GM19463 (cell line): ENCODE measurements around the gene ANKRD42.

Experiments
- ATAC-seq: cut with Tn5 transposase; IDR thresholded peaks from one replicate; pipeline ENCODE4 v1.9.1; 2021; ENCODE audit warnings: mild to moderate bottlenecking, moderate library complexity; ENCODE audit not compliant: unreplicated experiment

ANKRD42 gene

DNA sequence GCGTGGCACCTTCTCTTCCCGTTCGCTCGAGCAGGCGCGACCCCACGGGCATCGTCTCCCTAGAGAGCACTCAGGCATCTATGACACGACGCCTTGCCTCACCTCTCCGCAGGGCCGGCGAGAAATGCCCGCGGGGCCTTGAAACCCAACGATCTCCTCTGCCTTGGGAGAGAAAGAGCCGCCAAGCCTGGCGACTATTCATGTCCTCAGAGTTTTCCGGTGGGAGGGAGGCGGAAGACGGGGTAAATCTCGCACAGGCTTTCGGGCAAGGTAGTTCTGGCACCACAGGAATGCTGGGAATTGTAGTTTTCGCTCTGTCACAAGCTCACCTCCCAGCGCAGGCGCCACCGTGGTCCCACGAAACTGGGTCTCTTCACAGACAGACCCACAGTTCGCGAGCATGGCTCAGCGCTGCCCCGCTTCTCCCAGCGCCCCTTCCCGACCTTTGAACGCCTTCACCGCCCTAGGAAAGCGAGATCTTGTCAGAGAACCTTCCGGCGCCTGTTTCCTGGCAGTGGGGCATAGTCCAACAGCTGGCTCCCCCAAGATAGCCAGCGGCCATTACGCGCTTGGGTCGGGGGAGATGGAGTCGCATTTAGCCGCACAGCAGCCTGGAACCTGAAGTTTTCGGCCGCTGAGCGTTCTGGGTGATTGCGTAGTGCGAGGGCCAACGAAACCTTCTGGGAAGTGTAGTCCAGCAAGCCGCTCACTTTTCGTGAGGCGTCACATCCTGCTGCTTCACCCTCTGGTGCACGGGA is 92.4 kb downstream of the ANKRD42 start, which contains the start of gene CCDC90B:
Gene CCDC90B, minus strand, starts transcription at position 597 of the 758 bp plus-strand sequence. Its CDS starts 395 bp downstream, at position 202.
- peak; percentile 83 for ATAC-seq

DNA sequence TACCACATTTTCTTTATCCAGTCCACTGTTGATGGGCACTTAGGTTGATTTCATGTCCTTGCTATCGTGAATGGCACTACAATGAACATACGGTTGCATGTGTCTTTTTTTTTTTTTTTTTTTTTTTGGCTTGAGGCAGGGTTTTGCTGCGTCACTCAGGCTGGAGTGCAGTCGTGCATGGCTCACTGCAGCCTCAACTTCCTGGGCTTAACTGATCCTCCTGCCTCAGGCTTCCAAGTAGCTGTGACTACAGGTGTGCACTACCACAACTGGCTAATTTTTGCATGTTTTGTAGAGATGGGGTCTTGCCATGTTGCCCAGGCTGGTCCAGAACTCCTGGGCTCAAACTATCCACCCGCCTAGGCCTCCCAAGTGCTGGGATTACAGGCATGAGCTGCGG is 94.1 kb downstream of the ANKRD42 start:
- ATAC-seq = no peak

DNA sequence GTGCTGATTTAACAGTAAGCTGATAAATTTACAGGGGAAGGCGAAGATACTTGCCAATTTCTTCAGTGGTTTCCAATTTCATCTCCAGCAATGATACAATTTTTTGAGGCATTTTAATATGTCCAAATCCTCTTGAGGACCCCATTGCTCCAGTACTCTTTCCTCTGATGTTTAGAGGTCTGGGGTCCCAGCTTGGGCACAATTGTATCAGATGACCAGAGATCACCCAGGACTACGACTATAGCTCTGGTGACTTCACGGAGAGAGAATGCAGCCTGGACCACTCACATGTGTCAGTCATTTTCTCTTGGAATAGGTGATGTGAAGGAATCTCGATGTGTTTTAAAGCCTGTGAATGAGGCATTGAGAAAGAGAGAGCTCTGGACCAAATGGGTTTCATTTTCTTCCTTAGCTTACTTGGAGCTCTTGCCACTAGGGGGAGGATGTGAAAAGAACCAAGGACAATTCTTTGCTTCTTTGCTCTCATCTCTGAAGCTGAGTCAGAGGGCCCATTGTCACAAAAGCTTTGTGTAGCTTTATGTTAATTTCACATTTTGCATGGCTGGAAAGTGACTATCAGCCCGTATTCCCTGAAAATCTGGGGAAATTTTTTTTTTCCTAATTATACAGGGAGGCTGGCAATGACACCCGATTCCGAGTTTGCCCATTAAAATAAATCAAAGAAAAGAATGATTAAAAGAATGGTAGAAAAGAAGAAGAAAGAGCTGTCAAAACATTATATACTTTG is 99.4 kb downstream of the ANKRD42 start:
- ATAC-seq = no peak

DNA sequence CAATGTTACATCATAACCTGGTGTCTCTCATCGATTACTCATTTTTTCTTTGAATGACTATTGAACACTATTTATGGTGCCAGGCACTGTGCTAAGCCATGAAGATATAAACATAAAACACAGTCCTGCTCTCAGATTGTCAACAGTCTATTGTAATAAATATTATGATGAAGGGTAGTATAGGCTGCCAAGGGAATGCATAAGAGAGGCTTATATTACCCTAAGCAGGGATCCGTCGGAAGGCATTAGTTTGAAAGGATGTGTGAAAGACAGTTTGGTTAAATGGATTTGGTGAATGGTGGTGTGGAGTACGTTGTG is 99.9 kb downstream of the ANKRD42 start:
- no peak for ATAC-seq

DNA sequence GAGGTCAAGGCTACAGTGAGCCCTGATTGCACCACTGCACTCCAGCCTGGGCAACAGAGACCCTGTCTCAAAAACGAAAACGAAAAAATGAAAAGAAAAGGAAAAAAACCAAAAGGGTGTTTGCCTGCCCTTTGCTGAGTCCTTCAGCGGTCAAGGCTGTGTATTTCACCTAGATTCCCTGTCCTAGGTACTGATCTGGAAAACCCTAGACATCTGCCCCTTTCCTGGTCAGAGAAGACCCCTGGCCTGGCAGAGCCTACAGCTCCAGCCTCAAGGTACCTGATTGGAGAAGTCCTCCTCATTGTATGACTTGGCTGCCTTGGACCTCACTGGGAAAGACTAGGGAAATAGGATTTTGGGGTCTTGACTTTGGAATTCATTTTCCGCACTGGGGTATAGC is 100.7 kb downstream of the ANKRD42 start:
- no peak for ATAC-seq
